Ammon's horn (tissue), 1 donor: ENCODE measurements around the gene PFN1.
A peak's percentile ranks its signal among the peaks of the same experiment; 100 is the strongest.
"Not testable (repeated sequence)": the region's sequence is repeated elsewhere in the genome, so short reads cannot be mapped to it uniquely, and the experiment has no call there.

Experiments
- DNase-seq: peaks from one replicate; pipeline ENCODE4 v3.0.0-alpha.2; 2016; ENCODE audit warnings: low spot score

The PFN1 gene

DNA sequence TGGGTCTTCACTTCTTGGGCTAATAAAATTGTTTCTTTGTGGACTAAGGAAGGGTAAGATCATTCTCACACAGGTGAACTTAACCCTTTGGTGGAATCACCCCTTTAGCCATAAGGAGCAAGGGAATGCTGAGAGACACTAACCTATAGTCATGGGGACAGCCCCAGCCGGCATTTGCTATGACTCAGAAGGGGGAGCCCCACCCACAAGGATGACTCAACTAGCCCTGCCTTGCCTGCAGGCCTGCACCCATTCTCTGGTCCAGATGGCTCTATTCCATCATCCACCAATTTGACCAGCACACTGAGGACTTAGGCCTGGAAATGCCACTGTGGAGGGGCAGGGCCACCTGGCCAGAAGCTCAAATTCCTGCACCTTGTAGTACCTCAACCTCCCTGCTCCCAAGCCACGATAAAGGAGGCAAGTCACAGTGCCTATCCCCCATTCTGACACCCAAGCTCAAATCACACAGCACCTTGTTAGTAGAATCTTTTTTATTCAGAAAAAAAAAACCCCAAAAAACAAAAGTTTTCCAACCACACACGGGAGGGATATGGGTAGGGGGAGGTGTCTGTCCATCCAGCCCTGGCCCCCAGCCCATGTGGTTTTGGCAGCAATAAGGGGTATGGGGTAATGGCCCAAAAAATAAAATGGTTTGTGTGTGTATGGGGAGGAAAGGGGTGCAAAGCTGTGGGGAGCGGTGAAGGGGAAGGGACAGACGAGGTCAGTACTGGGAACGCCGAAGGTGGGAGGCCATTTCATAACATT, 3.0 kb downstream of the PFN1 start:
- DNase-seq = peak; percentile 56

DNA sequence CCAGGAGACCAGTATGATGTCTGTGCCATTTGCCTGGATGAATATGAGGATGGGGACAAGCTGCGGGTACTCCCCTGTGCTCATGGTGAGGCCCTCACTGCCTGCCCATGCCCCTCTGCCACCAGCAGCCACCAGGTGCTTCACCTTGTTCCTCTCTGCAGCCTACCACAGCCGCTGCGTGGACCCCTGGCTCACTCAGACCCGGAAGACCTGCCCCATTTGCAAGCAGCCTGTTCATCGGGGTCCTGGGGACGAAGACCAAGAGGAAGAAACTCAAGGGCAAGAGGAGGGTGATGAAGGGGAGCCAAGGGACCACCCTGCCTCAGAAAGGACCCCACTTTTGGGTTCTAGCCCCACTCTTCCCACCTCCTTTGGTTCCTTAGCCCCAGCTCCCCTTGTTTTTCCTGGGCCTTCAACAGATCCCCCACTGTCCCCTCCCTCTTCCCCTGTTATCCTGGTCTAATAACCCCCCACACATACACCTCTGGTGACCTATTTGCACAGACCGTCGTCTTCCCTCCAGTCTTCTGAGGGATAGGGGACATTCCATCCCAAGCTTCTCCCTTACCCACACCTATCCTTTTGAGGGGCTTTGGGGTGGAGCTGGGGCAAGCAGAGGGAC, 3.7 kb downstream of the PFN1 start:
- no peak for DNase-seq

DNA sequence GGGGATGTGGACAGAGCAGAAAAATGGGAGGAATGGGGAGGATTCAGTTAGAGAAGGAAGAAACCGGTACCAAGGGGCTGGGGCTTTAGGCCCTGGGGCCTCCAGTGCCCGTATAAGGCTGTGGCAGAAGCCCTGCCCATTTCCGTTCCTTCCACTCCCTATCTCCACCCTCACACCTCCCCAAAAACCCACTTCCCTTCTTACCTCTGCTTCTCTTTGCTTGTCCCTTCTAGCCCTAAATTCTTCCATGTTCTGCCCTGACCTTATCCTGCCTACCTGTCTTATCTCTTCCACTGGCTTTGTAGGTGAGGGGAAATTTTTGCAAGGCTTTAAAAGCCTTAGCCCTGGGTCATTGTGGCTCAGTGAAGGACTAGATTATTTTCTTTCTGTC, 4.2 kb downstream of the PFN1 start:
- DNase-seq = no peak

DNA sequence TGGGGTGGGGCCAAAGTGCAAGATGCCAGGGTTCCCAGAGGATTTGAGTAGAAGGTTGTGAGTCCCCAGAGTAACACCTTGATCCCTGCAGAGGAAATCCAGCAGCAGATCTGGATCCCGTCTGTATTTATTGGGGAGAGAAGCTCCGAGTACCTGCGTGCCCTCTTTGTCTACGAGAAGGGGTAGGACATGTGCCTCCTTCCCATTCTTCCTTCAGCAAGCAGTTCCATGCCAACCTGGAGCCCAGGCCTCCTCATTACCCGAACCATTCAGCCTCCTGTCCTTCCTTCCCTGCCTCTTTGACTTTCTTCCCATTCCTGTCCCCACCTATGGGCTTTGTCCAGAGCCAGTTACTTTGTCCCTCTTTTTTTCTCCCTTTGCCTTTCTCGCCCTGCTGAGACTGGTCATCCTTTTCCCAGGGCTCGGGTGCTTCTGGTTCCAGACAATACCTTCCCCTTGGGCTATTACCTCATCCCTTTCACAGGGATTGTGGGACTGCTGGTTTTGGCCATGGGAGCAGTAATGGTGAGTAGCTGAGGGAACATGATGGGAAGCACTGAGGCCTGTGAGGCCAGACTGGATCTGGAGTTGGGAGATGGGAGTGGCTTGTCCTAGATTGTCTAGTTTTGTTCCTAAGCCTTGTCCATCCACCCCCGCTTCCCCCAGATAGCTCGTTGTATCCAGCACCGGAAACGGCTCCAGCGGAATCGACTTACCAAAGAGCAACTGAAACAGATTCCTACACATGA, 5.4 kb downstream of the PFN1 start:
- DNase-seq = no peak

GRCh38 chr17:4941319-4941610, 7.1 kb downstream of the PFN1 start:
- no peak for DNase-seq

GRCh38 chr17:4940555-4941318, 7.6 kb downstream of the PFN1 start:
- peak; percentile 90 for DNase-seq

DNA sequence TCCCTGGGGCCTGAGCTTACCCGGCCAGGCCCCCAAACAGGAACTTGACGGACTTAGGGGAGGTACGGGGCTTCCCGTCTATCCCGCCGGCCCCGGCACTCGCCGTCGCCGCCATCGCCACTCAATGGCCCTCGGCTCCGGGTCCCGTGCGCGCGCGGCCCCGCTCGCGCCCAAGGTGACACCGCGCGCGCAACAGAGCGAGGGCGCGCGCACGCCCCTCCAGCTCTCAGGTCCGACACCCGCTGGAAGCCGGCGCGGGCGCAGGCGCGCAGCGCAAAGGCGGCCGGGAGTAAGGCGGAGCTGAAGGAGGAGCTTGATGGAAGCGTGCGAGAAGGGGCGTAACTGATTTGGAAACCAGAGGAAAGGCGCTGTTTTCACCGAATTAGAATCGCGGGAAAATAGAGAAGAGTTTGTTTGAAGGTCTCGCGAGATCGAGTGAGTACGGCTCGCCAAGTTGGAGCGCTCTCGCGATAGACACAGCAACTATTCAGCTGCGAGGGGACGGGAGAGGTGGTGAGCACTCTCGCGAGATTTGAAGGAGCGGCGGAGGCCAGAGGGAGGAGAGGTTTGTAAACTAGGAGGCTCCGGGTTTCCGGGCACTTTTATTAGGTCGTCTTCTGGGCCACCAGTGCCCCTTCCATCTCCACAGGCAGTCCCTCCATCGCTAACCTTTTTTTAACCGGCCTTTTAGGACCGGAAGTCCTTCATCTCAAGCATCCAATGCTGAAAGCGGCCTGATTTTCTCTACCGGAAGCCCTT, 8.4 kb downstream of the PFN1 start, which contains the start of the genes RNF167 and SLC25A11:
RNF167 (plus strand) TSS at position 473 of the 759 bp plus-strand sequence. CDS start 642 bp downstream, outside the sequence.
SLC25A11 (minus strand) TSS at position 251 of the 759 bp plus-strand sequence; CDS start at position 115, 136 bp downstream.
- DNase-seq = peak; percentile 99

DNA sequence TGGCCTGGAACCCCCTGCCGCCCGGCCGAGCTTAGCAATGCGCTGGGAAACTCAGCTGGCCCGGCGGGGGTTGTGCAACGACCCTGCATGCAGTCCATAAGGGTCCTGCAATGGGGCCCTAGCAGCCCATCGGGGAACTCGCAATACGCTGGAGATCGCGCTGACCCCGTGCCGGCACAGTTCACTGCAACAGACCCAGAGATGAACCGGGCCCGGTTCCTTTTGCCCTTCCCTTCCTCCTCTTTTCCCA, 8.9 kb downstream of the PFN1 start:
- DNase-seq = no peak

GRCh38 chr17:4938688-4939545, 9.4 kb downstream of the PFN1 start:
- no peak for DNase-seq

DNA sequence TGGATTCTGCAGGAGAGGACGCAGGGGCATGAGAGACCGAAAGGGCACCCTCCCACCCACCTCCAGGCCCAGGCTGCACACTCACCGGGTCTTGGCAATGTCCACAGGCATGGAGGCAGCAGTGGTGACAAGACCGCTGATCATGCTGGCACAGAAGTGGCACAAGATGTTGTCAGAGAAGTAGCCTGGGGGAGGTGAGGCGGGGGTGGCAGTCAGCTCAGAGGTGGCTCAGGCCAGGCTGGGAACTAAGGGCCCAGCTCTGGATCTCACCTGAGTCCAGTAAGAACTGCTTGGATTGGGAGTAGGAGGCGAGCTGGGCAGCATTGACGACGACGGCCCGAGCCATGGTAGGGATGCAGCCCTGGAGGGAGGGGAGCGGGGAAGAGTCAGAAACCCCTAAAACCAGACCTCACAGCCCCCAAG, 10.2 kb downstream of the PFN1 start:
- DNase-seq = no peak

DNA sequence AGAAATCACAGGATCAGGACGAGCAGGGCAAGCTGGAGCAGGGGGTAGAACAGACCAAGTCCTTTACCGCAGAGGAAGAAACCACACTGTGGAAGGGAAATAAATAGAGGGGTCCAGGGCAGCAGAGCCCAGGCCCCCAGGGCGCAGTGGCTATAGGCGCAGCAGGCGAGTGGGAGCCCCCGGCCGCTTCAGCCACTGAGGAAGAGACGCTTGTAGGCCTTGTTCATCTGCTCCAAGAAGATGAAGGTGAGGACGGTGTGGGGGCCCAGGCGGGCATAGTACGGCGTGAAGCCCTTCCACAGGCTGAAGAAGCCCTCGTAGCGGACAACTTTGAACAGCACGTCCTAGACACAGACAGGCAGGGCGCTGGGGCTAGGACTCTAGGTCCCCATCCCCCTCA, 10.8 kb downstream of the PFN1 start:
- DNase-seq = no peak

DNA sequence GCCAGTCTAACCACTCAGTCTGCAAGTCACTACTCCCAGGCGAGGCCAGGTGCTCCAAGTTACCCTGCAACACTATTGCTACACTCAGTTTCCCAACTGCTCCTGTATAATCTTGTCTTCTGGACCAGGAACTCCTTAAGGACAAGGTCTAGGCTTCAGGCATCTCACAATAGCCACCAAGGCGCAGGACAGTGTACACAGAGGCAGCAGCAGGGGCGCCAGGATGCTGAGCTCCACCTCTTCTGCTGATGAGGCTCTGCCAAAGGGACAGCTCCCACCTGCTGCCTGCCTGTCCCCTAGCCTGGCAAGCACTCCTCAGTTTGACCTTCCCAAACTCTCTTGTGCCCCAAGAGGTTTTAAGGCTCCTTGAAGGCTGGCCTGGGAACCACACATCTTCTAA, 11.9 kb downstream of the PFN1 start:
- no peak for DNase-seq

GRCh38 chr17:4935650-4936049, 12.7 kb downstream of the PFN1 start:
- no peak for DNase-seq

DNA sequence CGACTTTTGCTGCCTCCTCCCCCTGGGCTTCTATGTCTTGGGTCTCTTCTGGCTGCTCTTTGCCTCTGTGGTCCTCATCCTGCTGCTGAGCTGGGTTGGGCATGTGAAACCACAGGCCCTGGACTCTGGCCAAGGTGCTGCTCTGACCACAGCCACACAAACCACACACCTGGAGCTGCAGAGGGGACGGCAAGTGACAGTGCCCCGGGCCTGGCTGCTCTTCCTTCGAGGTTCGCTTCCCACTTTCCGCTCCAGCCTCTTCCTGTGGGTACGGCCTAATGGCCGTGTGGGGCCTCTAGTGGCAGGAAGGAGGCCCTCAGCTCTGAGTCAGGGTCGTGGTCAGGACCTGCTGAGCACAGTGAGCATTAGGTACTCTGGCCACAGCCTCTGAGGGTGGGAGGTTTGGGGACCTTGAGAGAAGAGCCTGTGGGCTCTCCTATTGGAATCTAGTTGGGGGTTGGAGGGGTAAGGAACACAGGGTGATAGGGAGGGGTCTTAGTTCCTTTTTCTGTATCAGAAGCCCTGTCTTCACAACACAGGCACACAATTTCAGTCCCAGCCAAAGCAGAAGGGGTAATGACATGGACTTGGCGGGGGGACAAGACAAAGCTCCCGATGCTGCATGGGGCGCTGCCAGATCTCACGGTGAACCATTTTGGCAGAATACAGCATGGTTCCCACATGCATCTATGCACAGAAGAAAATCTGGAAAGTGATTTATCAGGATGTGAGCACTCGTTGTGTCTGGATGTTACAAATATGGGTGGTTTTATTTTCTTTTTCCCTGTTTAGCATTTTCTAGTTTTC, 14.0 kb downstream of the PFN1 start:
- DNase-seq = no peak

DNA sequence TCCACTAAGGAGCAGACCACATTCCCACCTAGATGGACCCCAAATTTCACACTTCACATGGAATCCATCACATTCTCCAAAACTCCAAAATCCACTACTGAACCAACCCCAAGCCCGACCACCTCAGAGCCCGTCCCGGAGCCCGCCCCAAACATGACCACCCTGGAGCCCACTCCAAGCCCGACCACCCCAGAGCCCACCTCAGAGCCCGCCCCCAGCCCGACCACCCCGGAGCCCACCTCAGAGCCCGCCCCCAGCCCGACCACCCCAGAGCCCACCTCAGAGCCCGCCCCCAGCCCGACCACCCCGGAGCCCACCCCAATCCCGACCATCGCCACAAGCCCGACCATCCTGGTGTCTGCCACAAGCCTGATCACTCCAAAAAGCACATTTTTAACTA, 14.7 kb downstream of the PFN1 start:
- no peak for DNase-seq

GRCh38 chr17:4932756-4933155, 15.6 kb downstream of the PFN1 start:
- DNase-seq = no peak

- DNase-seq = no peak
Observed at GRCh38 chr17:4931963-4932362, 16.4 kb downstream of the PFN1 start, which contains the start of gene GP1BA. TSS of gene GP1BA (plus strand) at chr17:4932277. CDS start at chr17:4932605, 328 bp downstream.

DNA sequence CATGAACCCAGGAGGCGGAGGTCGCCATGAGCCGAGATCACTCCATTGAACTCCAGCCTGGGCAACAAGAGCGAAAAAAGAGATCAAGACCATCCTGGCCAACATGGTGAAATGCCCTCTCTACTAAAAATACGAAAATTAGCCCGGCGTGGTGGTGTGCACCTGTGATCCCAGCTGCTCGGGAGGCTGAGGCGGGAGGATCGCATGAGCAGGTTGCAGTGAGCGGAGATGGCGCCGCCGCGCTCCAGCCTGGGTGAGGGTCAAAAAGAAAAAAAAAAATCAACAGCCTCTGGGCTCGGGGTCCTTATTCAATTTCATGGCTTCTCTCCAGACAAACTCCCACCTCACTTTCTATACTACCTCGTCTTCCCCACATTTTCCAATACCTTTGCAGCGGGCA, 19.4 kb downstream of the PFN1 start:
- DNase-seq = no peak

GRCh38 chr17:4926577-4927335, 21.6 kb downstream of the PFN1 start:
- not testable (repeated sequence) for DNase-seq
